Activated T-cell treated with anti-CD3 and anti-CD28 coated beads for 24 hours (primary cell): ENCODE data around the gene FHOD3.

Experiments
- DNase-seq: peaks from one replicate; pipeline ENCODE4 v3.0.0-alpha.2; 2020; ENCODE audit warnings: low read depth

FHOD3 gene

DNA sequence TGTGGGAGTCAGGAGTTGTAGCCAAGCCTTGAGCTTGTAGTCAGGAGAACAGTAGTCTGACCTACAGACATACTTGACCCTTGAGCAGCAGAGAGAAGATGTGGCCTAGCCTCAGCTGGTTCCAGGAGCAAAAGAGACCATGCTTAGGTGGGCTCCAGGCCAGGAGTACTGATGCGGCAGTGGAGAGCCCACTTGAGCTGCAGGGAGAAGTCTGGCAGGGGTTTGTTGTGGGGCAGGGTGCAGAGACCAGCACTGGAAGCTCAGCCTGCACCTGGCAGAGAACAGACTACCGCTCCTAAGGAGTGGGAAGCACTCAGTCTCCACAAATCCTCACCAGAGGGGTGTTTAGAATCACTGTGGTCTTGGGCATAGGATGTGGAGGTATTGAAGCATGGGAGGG lies 333.4 kb downstream of the FHOD3 start:
- DNase-seq = no peak

DNA sequence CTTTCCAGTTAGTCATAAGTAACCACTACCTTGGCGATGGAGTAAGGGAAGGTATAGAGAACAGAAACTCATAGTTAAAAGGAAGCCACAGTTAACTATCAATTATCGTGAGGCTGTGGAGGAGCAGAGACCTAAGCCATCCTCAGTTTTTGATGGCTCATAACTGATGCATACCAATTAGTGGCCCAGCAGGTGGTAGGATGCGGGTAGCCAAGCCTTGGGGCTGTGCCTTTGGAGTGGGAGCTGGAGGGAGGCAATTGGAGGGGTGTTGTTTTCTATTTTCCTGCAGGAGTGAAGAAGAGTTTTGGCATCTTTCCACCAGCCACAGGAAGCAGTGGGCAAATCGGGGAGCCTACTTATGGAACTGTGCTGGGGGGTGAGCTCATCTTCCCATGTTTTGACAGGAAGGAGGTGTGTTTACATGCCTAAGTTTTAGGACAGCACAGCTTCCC lies 336.5 kb downstream of the FHOD3 start:
- no peak for DNase-seq

DNA sequence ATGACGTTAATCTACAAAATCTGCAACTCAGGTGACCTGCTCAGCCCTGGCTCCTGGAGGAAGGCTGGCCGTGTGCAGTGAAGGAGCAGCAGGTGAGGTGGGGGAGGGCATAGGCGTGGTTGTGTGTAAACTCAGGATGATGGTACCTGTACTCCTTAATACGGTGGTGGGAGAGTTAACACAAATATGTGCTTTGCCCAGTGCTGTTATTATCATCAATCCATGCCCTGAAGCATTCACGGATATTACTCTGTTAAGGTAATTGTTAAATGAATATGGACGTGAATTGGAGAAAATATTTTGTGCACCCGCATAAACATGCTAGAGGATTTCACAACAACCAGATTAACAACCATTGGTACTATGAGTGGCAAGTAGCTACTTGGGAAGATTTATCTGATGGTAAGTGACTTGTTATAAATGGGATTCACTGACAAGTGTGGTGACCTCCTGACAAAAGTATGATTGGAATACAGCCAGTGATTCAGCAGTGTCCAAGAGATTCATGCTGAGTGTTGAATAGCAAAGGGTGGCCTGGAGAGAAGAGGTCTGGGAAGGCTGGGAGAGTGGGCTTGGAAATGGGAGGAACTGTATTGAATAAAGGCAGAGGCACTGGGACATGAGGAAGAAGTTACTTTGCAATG lies 337.2 kb downstream of the FHOD3 start:
- no peak for DNase-seq

DNA sequence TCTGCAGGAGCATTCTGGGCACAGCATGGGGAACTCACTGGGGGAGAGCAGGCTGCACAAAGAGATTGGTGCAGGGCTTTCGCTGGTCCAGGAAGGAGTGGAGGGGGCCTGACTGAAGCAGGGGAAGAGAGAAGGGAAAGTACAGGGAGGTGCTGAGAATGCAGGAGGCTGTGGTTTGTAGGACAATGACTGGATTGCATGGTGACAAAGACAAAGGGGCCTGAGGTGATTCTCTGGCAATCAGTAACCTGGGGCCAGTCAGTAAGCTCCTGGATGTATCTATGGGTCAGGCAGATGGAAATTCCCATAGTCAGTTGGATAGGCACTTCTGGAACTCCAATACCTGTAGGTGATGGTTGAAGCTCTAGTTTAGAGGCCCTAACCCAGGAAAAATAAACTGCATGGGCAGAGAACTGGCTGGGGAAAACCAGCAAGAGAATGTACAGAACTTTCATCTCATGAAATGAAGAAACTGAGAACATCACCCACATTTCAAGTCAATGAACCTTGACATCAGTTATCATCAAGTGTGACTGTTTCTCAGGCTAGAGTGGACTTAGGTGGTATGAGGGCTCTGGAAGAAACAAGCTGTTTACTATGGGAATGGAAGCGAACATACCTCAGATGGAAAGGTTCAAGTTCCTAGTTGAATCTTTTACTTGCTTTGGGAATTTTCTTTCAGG lies 338.0 kb downstream of the FHOD3 start:
- no peak for DNase-seq

DNA sequence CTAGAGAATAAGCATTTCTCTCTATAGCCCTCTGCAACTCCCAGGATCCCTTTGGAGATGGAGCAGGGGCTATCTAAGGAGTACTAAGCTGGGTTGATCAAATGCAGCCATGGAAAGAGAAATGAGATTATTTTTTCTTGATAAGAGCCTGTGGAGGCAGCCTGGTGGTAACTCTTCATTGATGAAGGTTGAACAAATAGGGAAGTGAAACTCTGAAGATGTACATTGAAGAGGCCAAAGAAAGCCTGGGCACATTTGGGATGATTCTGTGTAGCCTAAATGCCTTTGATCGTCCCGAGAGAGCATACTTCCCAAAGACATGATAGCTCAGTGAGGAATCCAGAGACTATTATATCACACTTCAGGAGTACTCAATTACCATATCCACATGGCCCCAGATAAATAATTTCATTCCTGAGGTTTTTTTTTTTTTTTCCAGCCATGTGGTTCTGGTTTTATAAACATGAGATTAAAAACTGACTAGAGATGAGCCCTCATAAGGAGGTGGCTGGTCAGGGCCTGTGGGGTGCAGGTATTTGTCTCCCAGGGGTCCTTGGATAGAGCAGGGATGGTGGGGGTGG lies 338.8 kb downstream of the FHOD3 start:
- no peak for DNase-seq

DNA sequence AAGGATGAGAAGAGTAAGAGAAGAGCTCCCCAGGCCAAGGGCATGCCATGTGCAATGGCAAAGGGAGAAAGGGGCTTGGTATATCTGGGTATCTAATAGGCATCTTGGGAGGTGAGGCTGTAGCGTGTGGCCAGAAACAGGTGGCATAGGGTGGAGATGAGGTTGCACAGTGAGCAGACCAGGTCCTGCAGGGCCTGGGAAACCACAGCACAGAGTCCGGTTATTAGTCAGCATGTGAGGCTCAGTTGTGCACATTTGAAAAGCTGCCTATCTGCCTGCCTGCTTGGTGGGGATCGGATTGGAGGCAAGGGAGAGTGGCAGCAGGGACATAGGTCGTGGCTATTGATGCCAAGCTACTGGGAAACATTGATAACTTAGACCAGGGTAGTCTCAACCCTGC lies 340.7 kb downstream of the FHOD3 start:
- DNase-seq = no peak

DNA sequence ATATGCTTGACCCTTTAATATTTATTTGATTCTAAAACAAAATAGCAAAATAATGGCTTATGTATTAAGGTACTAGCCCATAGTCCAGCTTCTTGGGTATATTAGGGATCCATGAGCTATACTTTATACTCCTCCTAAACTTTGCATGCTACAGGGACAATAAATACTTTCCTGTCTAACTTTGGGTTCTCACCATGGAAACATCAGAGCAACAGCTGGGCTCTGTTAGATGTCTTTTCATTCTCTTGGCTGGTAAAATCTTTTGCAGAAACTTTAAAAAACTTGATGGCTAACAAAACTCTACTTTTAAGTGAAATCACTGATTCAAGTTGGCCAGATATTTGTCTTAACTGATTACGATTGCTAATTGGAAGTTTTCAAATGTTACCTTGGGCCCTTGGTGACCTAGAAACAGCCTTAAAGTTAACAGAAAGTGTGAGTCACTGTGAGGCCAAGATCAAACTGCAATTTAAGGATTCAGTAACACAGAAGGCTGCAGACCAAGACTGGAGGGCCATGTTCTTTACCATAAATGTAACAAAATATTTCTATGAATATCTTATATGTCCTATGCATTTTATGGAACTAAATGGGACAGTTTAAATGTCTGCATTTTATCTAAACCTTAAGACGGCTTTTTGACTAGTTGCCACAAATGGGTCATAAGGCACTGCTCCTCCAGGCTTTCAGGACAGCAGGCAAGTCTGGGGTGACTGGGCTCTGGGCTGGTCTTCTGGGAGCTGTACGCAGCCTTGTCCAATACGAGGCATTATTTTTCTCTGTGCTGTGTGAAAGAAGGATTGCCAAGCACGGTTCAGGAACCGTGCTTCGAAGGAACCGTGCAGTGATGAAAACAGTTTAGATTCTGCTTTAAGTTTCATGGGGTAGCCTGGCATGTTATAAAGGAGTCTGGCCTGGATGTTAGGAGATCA lies 342.8 kb downstream of the FHOD3 start:
- DNase-seq = no peak

DNA sequence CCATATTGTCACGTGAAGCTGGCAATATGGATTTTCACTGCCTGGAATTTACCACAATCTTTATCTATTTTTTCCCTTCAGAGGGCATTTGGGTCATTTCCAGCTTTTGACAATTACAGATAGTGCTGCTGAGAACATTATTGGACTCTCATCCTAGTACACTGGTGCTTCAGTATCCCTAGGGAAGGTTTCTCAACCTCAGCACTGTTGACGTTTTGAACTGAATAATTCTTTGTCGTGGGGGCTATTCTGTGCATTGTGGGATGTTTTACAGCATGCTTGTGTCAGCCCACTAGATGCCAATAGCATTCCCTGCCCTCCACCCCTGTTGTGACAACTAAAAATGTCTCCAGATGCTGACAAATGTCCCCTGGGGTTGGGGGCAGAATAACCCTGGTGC lies 345.5 kb downstream of the FHOD3 start:
- no peak for DNase-seq

DNA sequence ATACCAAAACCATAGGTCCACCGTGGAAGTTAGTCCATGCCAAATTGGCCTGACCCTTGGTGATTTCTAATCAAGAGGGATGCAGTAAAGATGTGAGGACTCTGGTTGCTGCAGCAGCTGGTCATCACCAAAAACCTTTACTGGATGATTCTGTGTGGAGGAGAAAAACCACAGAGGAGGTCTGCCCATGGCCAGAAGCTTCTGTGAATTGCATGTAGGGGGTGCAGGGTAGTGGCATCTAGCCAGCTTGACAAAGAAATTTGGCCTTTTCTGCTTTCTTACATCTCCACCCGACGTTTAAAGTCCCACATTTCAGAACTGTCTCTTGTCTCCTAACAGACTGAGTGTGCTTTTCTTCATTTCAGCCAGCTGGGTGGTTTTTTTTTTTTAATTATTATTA lies 351.3 kb downstream of the FHOD3 start:
- DNase-seq = no peak

DNA sequence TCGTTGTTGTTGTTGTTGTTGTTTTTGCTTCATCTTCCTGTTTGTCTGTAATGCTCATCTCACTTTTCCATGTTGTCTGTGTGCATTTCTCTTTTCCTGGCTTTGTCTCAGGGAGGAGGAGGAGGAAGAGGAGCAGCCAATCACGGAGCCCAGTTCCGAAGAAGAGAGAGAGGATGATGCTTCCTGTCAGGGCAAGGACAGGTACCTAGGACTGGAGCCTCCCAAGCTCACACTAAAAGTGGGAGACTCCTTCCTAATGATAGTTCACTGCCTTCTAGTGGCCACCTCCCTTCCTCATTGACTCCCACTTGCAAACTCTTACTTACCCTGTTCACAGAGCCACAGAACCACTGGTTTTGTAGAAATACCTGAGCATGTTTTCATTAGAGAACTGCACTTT lies 351.7 kb downstream of the FHOD3 start:
- DNase-seq = no peak

DNA sequence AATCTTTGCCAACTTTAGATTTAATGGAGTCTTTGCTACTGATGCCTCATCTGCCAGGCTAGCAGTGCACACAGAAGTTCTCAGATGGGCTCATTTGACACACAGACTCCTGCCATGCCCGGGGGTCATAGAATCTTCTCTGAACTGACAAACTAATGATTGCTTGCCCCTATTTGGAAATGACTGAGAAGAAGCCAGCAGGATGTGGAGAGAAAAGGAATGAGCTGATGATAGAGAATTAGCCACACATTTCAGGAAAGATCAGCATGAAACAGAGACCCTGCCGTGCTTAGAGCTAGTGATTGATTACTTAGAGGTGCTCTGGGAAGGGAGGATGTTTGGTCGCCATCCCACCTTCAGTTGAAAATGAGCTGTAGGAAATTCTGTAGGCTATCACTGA lies 352.8 kb downstream of the FHOD3 start:
- no peak for DNase-seq

DNA sequence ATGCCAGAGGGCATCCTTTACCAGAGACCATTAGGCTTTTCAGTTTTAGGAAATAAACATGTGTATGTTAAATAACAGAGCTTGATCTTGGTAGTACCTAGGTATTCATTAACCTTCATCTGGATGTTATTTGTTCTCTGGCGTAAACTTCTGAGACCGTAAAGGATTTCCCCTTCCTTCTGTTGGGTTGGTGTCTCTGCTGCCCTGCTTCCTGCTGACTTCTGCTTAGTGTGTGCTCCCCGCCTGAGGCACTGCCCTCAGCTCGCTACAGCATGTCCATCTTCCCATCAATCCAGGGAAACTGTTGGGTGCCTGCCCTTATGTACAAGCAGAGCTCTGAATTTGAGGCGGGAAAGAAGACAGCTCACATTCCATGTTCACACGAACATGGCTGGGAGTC lies 353.4 kb downstream of the FHOD3 start:
- no peak for DNase-seq

DNA sequence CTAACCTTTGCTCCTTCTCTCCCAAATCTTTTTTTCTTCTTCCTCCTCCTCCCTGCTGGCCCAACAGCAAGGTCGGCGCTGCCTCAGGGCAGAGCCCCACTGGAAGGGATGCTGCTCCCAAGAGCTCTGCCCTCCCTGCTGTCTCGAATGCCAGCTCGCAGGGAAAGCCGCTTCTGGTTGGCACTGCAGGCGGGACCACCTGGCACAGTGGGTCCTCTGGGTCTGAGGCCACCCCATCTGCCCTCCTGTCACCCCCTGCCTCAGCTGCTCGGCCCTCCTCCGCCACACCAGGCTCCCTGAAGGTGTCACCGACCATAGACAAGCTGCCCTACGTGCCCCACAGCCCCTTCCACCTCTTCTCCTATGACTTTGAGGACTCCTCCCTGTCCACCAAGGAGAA lies 355.0 kb downstream of the FHOD3 start:
- DNase-seq = no peak

DNA sequence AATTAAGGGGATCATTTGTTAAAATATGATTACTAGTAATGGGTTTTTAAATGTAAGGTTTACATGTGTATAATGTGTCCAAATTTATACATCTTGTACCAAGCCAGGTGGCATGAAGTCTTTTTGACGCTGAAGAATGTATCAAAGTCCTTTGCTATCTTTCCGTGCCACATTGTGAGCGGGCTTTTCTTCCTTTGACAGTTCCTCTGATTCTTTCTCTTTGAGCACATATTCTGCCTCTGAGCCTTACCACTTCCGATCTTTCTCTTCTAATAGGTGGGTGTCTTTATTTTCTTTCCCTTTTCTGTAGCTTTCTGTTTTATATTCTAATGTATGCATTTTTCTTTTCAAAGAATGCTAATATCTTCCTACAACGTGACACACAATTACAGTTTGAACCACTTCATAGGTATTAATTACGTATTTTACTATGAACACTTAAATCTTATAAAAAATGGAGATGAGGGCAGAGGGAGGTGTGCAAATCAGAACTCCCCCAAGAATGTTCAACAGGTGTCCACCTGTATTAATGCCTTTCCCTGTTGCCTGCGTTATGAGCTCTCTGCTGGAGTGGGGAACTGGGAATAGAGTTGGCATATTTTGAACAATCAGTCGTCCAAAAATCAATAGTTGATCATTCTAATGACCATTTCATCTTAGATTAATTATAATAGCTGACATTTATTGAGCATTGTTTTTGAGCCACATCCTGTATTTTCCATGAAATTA lies 355.8 kb downstream of the FHOD3 start:
- no peak for DNase-seq

DNA sequence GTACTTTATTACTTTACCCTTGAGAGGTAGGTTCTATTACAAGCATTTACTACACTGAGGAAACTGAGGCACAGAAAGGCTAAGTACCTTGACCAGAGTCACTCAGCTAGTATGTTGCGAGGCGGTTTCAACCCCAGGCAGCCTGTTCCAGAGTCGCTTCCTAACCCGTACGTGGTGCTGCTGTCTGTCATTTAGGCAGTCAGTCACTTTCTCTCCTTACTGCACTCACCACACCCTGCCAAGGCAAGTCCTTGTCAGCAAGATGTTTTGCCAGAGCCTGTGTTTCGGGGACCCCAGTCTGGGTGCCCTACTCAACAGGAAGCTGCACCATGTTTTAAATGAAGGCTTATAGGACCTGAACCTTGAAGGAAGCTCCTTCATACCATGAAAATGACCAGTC lies 356.4 kb downstream of the FHOD3 start:
- no peak for DNase-seq

DNA sequence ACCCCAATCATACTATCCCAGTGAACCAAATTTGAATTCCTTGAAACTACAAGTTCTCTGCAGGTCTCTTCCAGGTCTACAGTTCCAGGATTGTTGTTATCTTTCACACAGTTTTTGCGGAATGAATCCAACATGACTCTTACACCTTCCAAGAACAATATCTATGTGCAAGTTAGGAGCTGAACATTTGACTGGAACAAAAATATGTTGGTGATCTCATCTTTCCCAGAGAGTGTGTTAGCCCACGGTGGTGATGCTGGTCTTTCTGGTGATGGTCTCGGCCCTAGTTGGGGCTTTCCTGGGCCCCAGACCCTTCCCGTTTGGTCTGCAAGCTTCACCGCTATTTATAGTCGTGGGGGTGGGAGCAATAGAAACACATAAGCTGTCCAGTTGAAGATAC lies 357.6 kb downstream of the FHOD3 start:
- no peak for DNase-seq

DNA sequence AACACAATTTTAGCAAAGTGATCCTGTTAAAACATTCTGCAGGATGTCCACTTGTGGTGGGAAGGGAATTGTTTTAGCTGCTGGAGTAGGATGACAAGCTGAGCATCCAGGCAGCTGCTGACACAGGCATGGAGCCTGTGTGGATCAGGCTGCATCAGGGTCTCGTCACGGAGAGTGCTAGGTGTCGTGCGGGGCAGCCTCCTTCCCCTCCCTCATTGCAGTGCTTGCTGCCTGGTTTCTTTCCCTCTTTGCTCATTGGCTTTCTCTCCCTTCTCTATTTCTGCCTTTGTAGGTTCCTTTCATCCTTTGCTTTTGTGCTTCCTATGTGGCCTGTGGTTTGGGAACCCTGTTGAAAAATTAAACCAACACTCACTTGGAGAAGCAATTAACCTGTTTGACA lies 358.4 kb downstream of the FHOD3 start:
- no peak for DNase-seq

DNA sequence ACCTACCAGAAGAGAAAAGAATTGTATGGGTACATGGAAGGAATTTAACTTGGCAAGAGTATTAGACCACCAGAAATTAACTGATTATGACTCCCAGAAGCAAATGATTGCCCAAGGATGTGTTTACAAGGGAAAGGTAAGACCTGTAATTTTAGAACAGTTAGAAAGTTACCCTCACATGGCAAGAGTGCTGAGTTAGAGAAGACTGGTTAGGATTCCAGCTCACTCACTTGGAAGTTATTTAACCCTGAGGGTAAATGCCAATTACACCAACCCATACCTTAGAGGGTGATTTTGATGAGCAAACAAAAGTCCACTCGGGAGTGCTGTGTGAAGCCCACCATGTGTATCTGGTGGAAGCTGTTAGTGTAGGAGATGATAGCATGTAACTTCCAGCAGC lies 361.1 kb downstream of the FHOD3 start:
- no peak for DNase-seq

DNA sequence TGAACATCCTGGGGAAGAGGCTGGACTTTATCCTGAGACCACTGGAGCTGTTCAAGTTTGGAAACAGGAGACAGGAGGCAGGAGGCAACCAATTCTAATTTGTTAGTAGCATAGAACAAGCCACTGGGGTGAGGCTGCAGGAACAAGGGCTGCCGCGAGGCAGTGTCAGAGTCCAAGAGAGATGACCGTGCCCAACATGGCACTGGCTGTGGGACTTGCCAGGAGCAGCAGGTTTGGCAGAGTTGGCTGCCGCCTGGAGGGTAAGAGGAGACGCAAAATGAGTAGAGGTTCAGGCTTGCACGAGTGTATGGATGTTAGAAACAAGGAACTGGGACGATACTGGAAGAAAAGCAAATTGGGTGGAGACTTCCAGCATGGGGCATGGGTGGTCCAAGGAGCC lies 362.8 kb downstream of the FHOD3 start:
- no peak for DNase-seq

DNA sequence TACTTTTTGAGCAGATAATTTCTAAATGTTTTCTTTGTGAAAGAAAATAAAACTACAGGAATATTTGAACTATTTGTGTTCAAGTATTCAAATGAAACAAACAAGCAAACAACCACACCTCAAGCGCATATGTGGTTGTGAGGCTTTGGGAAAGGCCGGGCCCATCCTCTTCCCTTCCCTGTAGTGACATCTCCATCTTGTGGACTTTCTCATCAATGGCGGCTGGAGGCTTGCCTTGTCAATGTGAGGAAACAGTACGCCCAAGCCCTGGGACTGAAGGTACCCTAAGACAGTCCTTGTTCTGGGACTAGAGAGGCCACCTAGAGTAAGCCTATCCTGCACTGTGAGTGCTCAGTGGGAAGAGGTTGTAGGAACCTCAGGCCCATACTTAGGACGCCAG lies 364.5 kb downstream of the FHOD3 start:
- DNase-seq = no peak

DNA sequence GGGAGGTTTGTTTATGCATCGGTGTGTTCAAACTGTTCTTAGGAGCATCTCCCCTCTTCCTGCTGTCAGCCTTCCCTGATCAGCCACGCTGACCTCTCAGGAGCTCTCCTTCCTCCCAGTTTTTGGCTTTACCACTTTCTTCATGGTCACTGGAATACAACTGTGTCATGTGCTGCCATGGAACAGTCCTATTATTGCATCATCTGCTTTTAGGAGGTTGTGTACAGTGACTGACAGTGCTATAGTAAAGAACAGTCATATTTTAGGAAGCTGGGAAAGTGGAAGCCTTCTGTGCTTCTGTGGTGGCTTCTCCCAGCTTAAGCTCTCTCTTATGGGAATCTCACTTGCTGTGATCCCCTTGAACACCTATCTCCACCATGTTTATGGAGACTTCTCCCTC lies 365.8 kb downstream of the FHOD3 start:
- no peak for DNase-seq

DNA sequence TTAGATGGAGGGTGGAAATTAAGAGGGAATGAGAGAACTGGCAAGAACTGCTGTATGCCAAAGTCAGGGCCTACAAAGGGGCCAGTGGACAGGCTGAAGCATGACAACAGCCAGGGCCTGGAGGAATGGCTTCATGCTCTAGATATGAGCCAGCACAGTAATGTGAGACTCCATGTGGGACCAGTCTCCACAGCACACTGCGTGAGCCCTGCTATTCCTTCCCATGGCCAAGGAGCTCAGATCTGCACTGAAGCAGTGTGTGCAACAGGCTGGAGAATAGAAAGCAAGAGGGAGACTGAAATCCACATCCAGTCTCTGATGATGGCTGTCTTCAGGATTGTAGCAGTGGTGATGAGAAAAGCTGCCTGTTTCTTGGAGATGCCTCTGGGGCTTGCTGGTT lies 368.4 kb downstream of the FHOD3 start:
- no peak for DNase-seq
